SK-N-SH (cell line): ENCODE data around the gene MANSC1. TPM values are rescaled to one million over a fixed set of nuclear protein-coding genes. Genes with fewer than 3 reads are reported as not detected.
A peak's percentile ranks its signal among the peaks of the same experiment; 100 is the strongest.

ENCODE experiments used
- CTCF ChIA-PET: fragments of 300-600, 350-600 bp; formaldehyde crosslinking; extraction: SDS; loops from one replicate; lab custom pipeline; 2021; lab: Yijun Ruan, JAX
- POLR2A ChIA-PET: fragments of 350-600 bp; sonication (Branson Sonifier 250); formaldehyde crosslinking; extraction: SDS; loops from one replicate; lab custom pipeline; 2020; ENCODE audit warnings: antibody characterized with exemption, inconsistent platforms; lab: Yijun Ruan, JAX
- DNase-seq: peaks from one replicate; pipeline ENCODE4 v3.0.0; 2012
- H2AFZ ChIP-seq: fragments of 200-600 bp; sonication (generic); 2 replicates; pipeline ENCODE4 v1.8.1; 2016; ENCODE audit warnings: antibody characterized with exemption, mild to moderate bottlenecking, low read depth
- H3F3A ChIP-seq: fragments of 200-600 bp; sonication (generic); replicated peaks from 2 replicates; pipeline ENCODE3; 2016; ENCODE audit warnings: antibody characterized with exemption, mild to moderate bottlenecking; ENCODE audit not compliant: insufficient read depth
- H3K27ac ChIP-seq, 2 experiments: fragments of 200-500 bp in 1 of 2; fragments of 200-600 bp in 1 of 2; sonication (Bioruptor generic) in 1 of 2; sonication (generic), shearing (Covaris generic) in 1 of 2; 2 replicates each; pipeline versions ENCODE4 v1.5.1 to v1.6.1; 2014 to 2016; ENCODE audit warnings: low read depth in 2 of 2, inconsistent platforms in 1 of 2, low read length in 1 of 2, mild to moderate bottlenecking in 1 of 2, mixed read lengths in 1 of 2
- H3K27me3 ChIP-seq: fragments of 200-600 bp; sonication (generic), shearing (Covaris generic); 2 replicates; pipeline ENCODE4 v1.6.1; 2016; ENCODE audit warnings: mixed run types; ENCODE audit not compliant: insufficient read depth
- H3K36me3 ChIP-seq, 2 experiments: fragments of 200-500 bp in 1 of 2; fragments of 200-600 bp in 1 of 2; sonication (Bioruptor generic) in 1 of 2; sonication (generic) in 1 of 2; replicated peaks in 1 of 2; 2 replicates each; pipeline versions ENCODE3 to v1.5.1; 2014 to 2016; ENCODE audit warnings: low read length in 1 of 2, mild to moderate bottlenecking in 1 of 2; ENCODE audit not compliant: insufficient read depth in 2 of 2, control insufficient read depth in 1 of 2
- H3K4me1 ChIP-seq, 2 experiments: fragments of 200-500 bp in 1 of 2; fragments of 200-600 bp in 1 of 2; sonication (Bioruptor generic) in 1 of 2; sonication (generic), shearing (Covaris generic) in 1 of 2; 2 replicates each; pipeline versions ENCODE4 v1.5.1 to v1.6.1; 2014 to 2016; ENCODE audit warnings: low read depth in 1 of 2, low read length in 1 of 2, mixed run types in 1 of 2; ENCODE audit not compliant: insufficient read depth in 2 of 2, control insufficient read depth in 1 of 2
- H3K4me2 ChIP-seq: fragments of 200-600 bp; sonication (generic), shearing (Covaris generic); 2 replicates; pipeline ENCODE4 v1.6.1; 2017; ENCODE audit warnings: mixed run types
- H3K4me3 ChIP-seq, 2 experiments: fragments of 200-500 bp in 1 of 2; fragments of 200-600 bp in 1 of 2; sonication (Bioruptor generic) in 1 of 2; sonication (generic), shearing (Covaris generic) in 1 of 2; 2 replicates each; pipeline versions ENCODE4 v1.5.1 to v1.8.1; 2014 to 2016; ENCODE audit warnings: low read depth in 2 of 2, inconsistent platforms in 1 of 2, low read length in 1 of 2, mild to moderate bottlenecking in 1 of 2, mixed read lengths in 1 of 2, moderate library complexity in 1 of 2
- H3K79me2 ChIP-seq: fragments of 200-600 bp; sonication (generic); 2 replicates; pipeline ENCODE4 v1.8.1; 2017; ENCODE audit warnings: mild to moderate bottlenecking; ENCODE audit not compliant: insufficient read depth
- H3K9ac ChIP-seq: fragments of 200-600 bp; sonication (generic); 2 replicates; pipeline ENCODE4 v1.6.1; 2017; ENCODE audit warnings: mixed run types
- H3K9me2 ChIP-seq: fragments of 200-600 bp; sonication (generic); 2 replicates; pipeline ENCODE4 v1.6.1; 2017; ENCODE audit warnings: mixed run types
- H3K9me3 ChIP-seq: fragments of 200-600 bp; sonication (generic); 2 replicates; pipeline ENCODE4 v1.6.1; 2017; ENCODE audit warnings: mixed run types, mild to moderate bottlenecking, moderate library complexity
- H4K20me1 ChIP-seq: fragments of 200-600 bp; sonication (generic); 2 replicates; pipeline ENCODE4 v1.6.1; 2017; ENCODE audit warnings: mild to moderate bottlenecking, mixed run types; ENCODE audit not compliant: insufficient read depth
- CHD2 ChIP-seq: fragments of 150-350 bp; IDR thresholded peaks from 2 replicates; pipeline ENCODE4 v1.6.1; 2018; ENCODE audit warnings: low read length; ENCODE audit not compliant: partially characterized antibody
- CTCF ChIP-seq: fragments of 200-600 bp; sonication (generic); IDR thresholded peaks from 2 replicates; pipeline ENCODE4 v1.6.1; 2017; ENCODE audit warnings: antibody characterized with exemption, mild to moderate bottlenecking, moderate library complexity
- ELF1 ChIP-seq: IDR thresholded peaks from 2 replicates; pipeline ENCODE4 v1.4.0; 2012
- EP300 ChIP-seq, 2 experiments: IDR thresholded peaks; 2 replicates each; pipeline versions ENCODE4 v1.4.0 to v1.6.1; 2012; ENCODE audit warnings: borderline replicate concordance in 1 of 2, low read depth in 1 of 2, low read length in 1 of 2
- EZH2phosphoT487 ChIP-seq: fragments of 200-600 bp; sonication (generic); IDR thresholded peaks from 2 replicates; pipeline ENCODE4 v1.6.1; 2017; ENCODE audit warnings: low read depth, mixed run types, mild to moderate bottlenecking, antibody characterized with exemption, moderate library complexity, borderline replicate concordance
- FOSL2 ChIP-seq: IDR thresholded peaks from 2 replicates; pipeline ENCODE4 v1.4.0; 2012; ENCODE audit warnings: low read depth, mild to moderate bottlenecking, moderate library complexity, borderline replicate concordance
- FOXJ3 ChIP-seq: sonication (generic); formaldehyde crosslinking; IDR thresholded peaks from 2 replicates; pipeline ENCODE4 v1.5.1; 2020; ENCODE audit warnings: mild to moderate bottlenecking, missing genetic modification reagents
- GABPA ChIP-seq: IDR thresholded peaks from 2 replicates; pipeline ENCODE4 v1.4.0; 2012; ENCODE audit warnings: low read depth, mild to moderate bottlenecking
- GATA2 ChIP-seq: sonication (generic); formaldehyde crosslinking; IDR thresholded peaks from 2 replicates; pipeline ENCODE4 v1.5.0; 2020; ENCODE audit warnings: mild to moderate bottlenecking, missing genetic modification reagents
- JUND ChIP-seq: IDR thresholded peaks from 2 replicates; pipeline ENCODE4 v1.4.0; 2012
- MAX ChIP-seq: IDR thresholded peaks from 2 replicates; pipeline ENCODE4 v1.4.0; 2012; ENCODE audit warnings: low read depth
- MEF2A ChIP-seq: IDR thresholded peaks from 2 replicates; pipeline ENCODE4 v1.4.0; 2012; ENCODE audit warnings: low read depth, borderline replicate concordance
- MXI1 ChIP-seq: IDR thresholded peaks from 2 replicates; pipeline ENCODE4 v1.6.1; 2012; ENCODE audit warnings: mild to moderate bottlenecking, low read depth, low read length, improper control_type of control experiment
- NFIC ChIP-seq: IDR thresholded peaks from 2 replicates; pipeline ENCODE4 v1.4.0; 2012; ENCODE audit warnings: borderline replicate concordance
- NRF1 ChIP-seq: IDR thresholded peaks from 2 replicates; pipeline ENCODE4 v1.6.1; 2012; ENCODE audit warnings: low read depth, mild to moderate bottlenecking, low read length
- PBX3 ChIP-seq: IDR thresholded peaks from 2 replicates; pipeline ENCODE4; 2012
- RAD21 ChIP-seq: IDR thresholded peaks from 2 replicates; pipeline ENCODE4 v1.6.1; 2012; ENCODE audit warnings: mild to moderate bottlenecking, low read length
- RCOR1 ChIP-seq: fragments of 150-350 bp; IDR thresholded peaks from 2 replicates; pipeline ENCODE4 v1.6.1; 2017; ENCODE audit warnings: antibody characterized with exemption, low read length
- SIN3A ChIP-seq: IDR thresholded peaks from 2 replicates; pipeline ENCODE4 v1.6.1; 2012; ENCODE audit warnings: low read depth, mild to moderate bottlenecking, low read length, moderate library complexity, borderline replicate concordance
- SMC3 ChIP-seq: IDR thresholded peaks from 2 replicates; pipeline ENCODE4 v1.6.1; 2012; ENCODE audit warnings: low read depth, low read length, improper control_type of control experiment
- USF2 ChIP-seq: fragments of 150-350 bp; IDR thresholded peaks from 2 replicates; pipeline ENCODE4 v1.6.1; 2017; ENCODE audit warnings: antibody characterized with exemption, low read length, low read depth, borderline replicate concordance
- YY1 ChIP-seq: IDR thresholded peaks from 2 replicates; pipeline ENCODE4 v1.4.0; 2012; ENCODE audit warnings: low read depth, mild to moderate bottlenecking
- WGBS: methylation state at CpG from one replicate; pipeline ENCODE4 v1.1.6; 2017; ENCODE audit warnings: low lambda C conversion rate; 5-methylcytosine and 5-hydroxymethylcytosine counted together
- polyA plus RNA-seq, 3 experiments: library from polyadenylated mRNA; depleted of rRNA; stranded (reverse); fragments of >200 nt; gene quantifications; 2 replicates each; pipeline ENCODE4 v1.2.3, GENCODE V29; 2012

The MANSC1 gene
- polyA plus RNA-seq, 1 of the 3 experiments (the other 2 are of a cell fraction), result 2.9 TPM

- no peak for DNase-seq
Measured at GRCh38 chr12:12336049-12336411, 14.0 kb downstream of the MANSC1 start.

GRCh38 chr12:12334367-12335040 is 15.5 kb downstream of the MANSC1 start:
- CTCF ChIA-PET, result interaction anchor here (0.5 to 3.2 kb wide), 27 partner anchors 7 to 751 kb away, joined by 3 to 18 read pairs (median 3); partner anchors contain the start of genes BORCS5 and MANSC1
- H3K27ac ChIP-seq, result no peak overlapping the region
- no peak overlapping the region; the same call in 1 of the 2 replicates for H2AFZ ChIP-seq
- no peak overlapping the region for H3K4me2 ChIP-seq
- peaks cover 11 to 15% of the 10 kb centered on the region in 2 experiments; a peak in 2 of 4 replicates for H3K4me1 ChIP-seq
- H3K4me3 ChIP-seq, result peak overlapping the region in 1 of 2 experiments; percentile 31; a peak in 1 of 4 replicates
- no peaks in the 10 kb centered on the region for H3K79me2 ChIP-seq
- H3K36me3 ChIP-seq, result no peaks in the 10 kb centered on the region
- peaks cover 13% of the 10 kb centered on the region for H3F3A ChIP-seq
- H3K9me3 ChIP-seq, result no peaks in the 10 kb centered on the region
- peak; percentile 80 for DNase-seq
- H4K20me1 ChIP-seq, result no peaks in the 10 kb centered on the region
- no peaks in the 10 kb centered on the region for H3K9me2 ChIP-seq
- 33% methylated on average over 10 of the region's 10 CpGs for WGBS
- POLR2A ChIA-PET, result no interaction called here
- H3K27me3 ChIP-seq, result no peaks in the 10 kb centered on the region
- no peak overlapping the region for H3K9ac ChIP-seq
- peak; percentile 67 for TF ChIP-seq RAD21
- no peak for TF ChIP-seq NRF1
- peak; percentile 78 for TF ChIP-seq PBX3
- no peak for TF ChIP-seq CHD2
- no peak for TF ChIP-seq SIN3A
- no peak for TF ChIP-seq NFIC
- TF ChIP-seq CTCF, result peak; percentile 84
- no peak for TF ChIP-seq MAX
- TF ChIP-seq GABPA, result no peak
- no peak for TF ChIP-seq MXI1

More at GRCh38 chr12:12336049-12336411, 14.0 kb downstream of the MANSC1 start:
- Histone ChIP-seq H3K27ac (no peak overlapping the region), H4K20me1 (no peaks in the 10 kb centered on the region), H3F3A (peaks cover 13% of the 10 kb centered on the region), H3K36me3 (no peaks in the 10 kb centered on the region), H2AFZ (no peak overlapping the region), H3K27me3 (no peaks in the 10 kb centered on the region), H3K9me3 (no peaks in the 10 kb centered on the region), H3K9me2 (no peaks in the 10 kb centered on the region)
- CTCF ChIA-PET, result interaction anchor here (0.7 to 3.2 kb wide), 10 partner anchors 9 to 300 kb away, joined by 3 to 18 read pairs (median 4); partner anchors contain the start of genes BORCS5 and MANSC1
- TF ChIP-seq RCOR1 (no peak), SMC3 (no peak), YY1 (no peak), JUND (no peak), RAD21 (no peak), ELF1 (no peak), MEF2A (no peak), NRF1 (no peak), FOSL2 (no peak), EP300 (IDR thresholded peaks at IDR 0.05; ENCODE audit: borderline replicate concordance in 1 of 2, low read depth in 1 of 2, low read length in 1 of 2) (no peak), PBX3 (no peak), NFIC (no peak), FOXJ3 (CRISPR knock-in tag) (no peak), MXI1 (no peak), USF2 (no peak), GATA2 (CRISPR knock-in tag) (no peak), EZH2phosphoT487 (no peak)
- TF ChIP-seq, all 33 proteins: peak for 0
- no peaks in the 10 kb centered on the region for H3K79me2 ChIP-seq
- no peak overlapping the region for H3K4me3 ChIP-seq
- H3K4me2 ChIP-seq, result no peak overlapping the region
- WGBS, result 91% methylated on average over 5 of the region's 5 CpGs
- H3K9ac ChIP-seq, result no peak overlapping the region
- H3K4me1 ChIP-seq, result peaks cover 11 to 15% of the 10 kb centered on the region in 2 experiments; a peak in 2 of 4 replicates
- POLR2A ChIA-PET, result no interaction called here
